GM23248 (cell line): Measurements from ENCODE around the gene TEAD3.

ENCODE experiments used
- EZH2 ChIP-seq: fragments of 200-600 bp; sonication (generic); IDR thresholded peaks from 2 replicates; pipeline ENCODE4 v1.6.1; 2018; ENCODE audit warnings: antibody characterized with exemption, mild to moderate bottlenecking; ENCODE audit not compliant: insufficient read depth, poor library complexity, severe bottlenecking
- EZH2phosphoT487 ChIP-seq: fragments of 200-600 bp; sonication (generic); IDR thresholded peaks from 2 replicates; pipeline ENCODE4 v1.6.1; 2018; ENCODE audit warnings: antibody characterized with exemption, moderate library complexity, mild to moderate bottlenecking, low read depth; ENCODE audit not compliant: insufficient read depth

DNA sequence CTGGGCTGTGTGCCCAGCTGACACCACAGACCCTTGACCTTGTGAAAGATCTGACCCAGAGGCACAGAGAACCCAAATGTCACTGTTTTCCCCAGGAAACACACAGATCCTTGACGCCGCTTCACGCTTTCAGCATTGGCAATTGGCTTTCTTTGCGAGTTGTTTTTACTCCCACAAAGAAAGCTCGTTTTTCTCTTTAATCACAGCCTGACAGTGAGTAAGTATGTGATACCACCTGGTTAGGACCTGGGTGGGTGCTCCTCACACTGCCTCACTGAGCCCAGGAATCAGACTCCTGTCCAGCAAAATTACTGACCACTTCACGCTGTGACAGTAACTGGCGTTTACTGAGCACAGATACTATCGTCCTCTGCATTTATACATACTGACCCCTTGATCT is 15.7 kb downstream of the TEAD3 start:
- TF ChIP-seq EZH2phosphoT487 (no peak), EZH2 (no peak)
